ENCODE results near the gene CTSO. TPM values are rescaled to one million over a fixed set of nuclear protein-coding genes. Genes with fewer than 3 reads are reported as not detected.
A peak's percentile ranks its signal among the peaks of the same experiment; 100 is the strongest.

CTSO gene
- polyA plus RNA-seq, 1 donor = 40.3 TPM

GRCh38 chr4:155891058-155891457, 62.6 kb downstream of the CTSO start:
- Histone ChIP-seq H3K4me1 (ENCODE audit: control insufficient read depth, insufficient read depth, low read length) (peaks cover 7% of the 10 kb centered on the region), H3K9me3 (ENCODE audit: control insufficient read depth, low read depth, low read length) (no peaks in the 10 kb centered on the region), H3K27ac (ENCODE audit: low read length) (no peak overlapping the region), H3K4me3 (ENCODE audit: low read length) (no peak overlapping the region), H3K27me3 (ENCODE audit: control insufficient read depth, insufficient read depth, low read length) (no peaks in the 10 kb centered on the region), H3K36me3 (ENCODE audit: control insufficient read depth, insufficient read depth, low read length) (no peaks in the 10 kb centered on the region)
- no CpG with 5 or more reads among the region's 3 CpGs for WGBS (ENCODE audit: insufficient coverage, low lambda C conversion rate)
- peak in 1 of 2 donors; percentile 37 for DNase-seq

- WGBS (ENCODE audit: insufficient coverage, low lambda C conversion rate) = no CpG with 5 or more reads among the region's 2 CpGs
- no peak for DNase-seq
- Histone ChIP-seq H3K4me1 (ENCODE audit: control insufficient read depth, insufficient read depth, low read length) (peaks cover 7% of the 10 kb centered on the region), H3K4me3 (ENCODE audit: low read length) (no peak overlapping the region), H3K36me3 (ENCODE audit: control insufficient read depth, insufficient read depth, low read length) (no peaks in the 10 kb centered on the region), H3K9me3 (ENCODE audit: control insufficient read depth, low read depth, low read length) (no peaks in the 10 kb centered on the region), H3K27ac (ENCODE audit: low read length) (peak overlapping the region; percentile 46), H3K27me3 (ENCODE audit: control insufficient read depth, insufficient read depth, low read length) (no peaks in the 10 kb centered on the region)
Measured at GRCh38 chr4:155889946-155890345, 63.7 kb downstream of the CTSO start.

- peak; percentile 74 to 85 for DNase-seq
- H3K27ac ChIP-seq (ENCODE audit: low read length) = peak overlapping the region; percentile 74
- H3K9me3 ChIP-seq (ENCODE audit: control insufficient read depth, low read depth, low read length) = no peaks in the 10 kb centered on the region
- H3K4me3 ChIP-seq (ENCODE audit: low read length) = no peak overlapping the region
- WGBS (ENCODE audit: insufficient coverage, low lambda C conversion rate) = 80% methylated on average over 1 of the region's 5 CpGs
- peaks cover 7% of the 10 kb centered on the region for H3K4me1 ChIP-seq (ENCODE audit: control insufficient read depth, insufficient read depth, low read length)
- H3K27me3 ChIP-seq (ENCODE audit: control insufficient read depth, insufficient read depth, low read length) = no peaks in the 10 kb centered on the region
- no peaks in the 10 kb centered on the region for H3K36me3 ChIP-seq (ENCODE audit: control insufficient read depth, insufficient read depth, low read length)
Measured at GRCh38 chr4:155889031-155889793, 64.5 kb downstream of the CTSO start.

- Histone ChIP-seq H3K4me1 (ENCODE audit: control insufficient read depth, insufficient read depth, low read length) (peaks cover 7% of the 10 kb centered on the region), H3K36me3 (ENCODE audit: control insufficient read depth, insufficient read depth, low read length) (no peaks in the 10 kb centered on the region), H3K9me3 (ENCODE audit: control insufficient read depth, low read depth, low read length) (no peaks in the 10 kb centered on the region), H3K27ac (ENCODE audit: low read length) (no peak overlapping the region), H3K4me3 (ENCODE audit: low read length) (no peak overlapping the region), H3K27me3 (ENCODE audit: control insufficient read depth, insufficient read depth, low read length) (no peaks in the 10 kb centered on the region)
- 90% methylated on average over 1 of the region's 6 CpGs for WGBS (ENCODE audit: insufficient coverage, low lambda C conversion rate)
- DNase-seq = peak in 1 of 2 donors; percentile 26
Measured at GRCh38 chr4:155887847-155888570, 65.7 kb downstream of the CTSO start.

GRCh38 chr4:155887045-155887444, 66.6 kb downstream of the CTSO start:
- H3K9me3 ChIP-seq (ENCODE audit: control insufficient read depth, low read depth, low read length) = no peaks in the 10 kb centered on the region
- H3K27ac ChIP-seq (ENCODE audit: low read length) = no peak overlapping the region
- no peaks in the 10 kb centered on the region for H3K27me3 ChIP-seq (ENCODE audit: control insufficient read depth, insufficient read depth, low read length)
- H3K36me3 ChIP-seq (ENCODE audit: control insufficient read depth, insufficient read depth, low read length) = no peaks in the 10 kb centered on the region
- no peak for DNase-seq
- H3K4me3 ChIP-seq (ENCODE audit: low read length) = no peak overlapping the region
- H3K4me1 ChIP-seq (ENCODE audit: control insufficient read depth, insufficient read depth, low read length) = peaks cover 7% of the 10 kb centered on the region
- 57% methylated on average over 1 of the region's 1 CpG for WGBS (ENCODE audit: insufficient coverage, low lambda C conversion rate)

GRCh38 chr4:155885666-155886065, 68.0 kb downstream of the CTSO start:
- no peak overlapping the region for H3K4me3 ChIP-seq (ENCODE audit: low read length)
- H3K27ac ChIP-seq (ENCODE audit: low read length) = no peak overlapping the region
- H3K4me1 ChIP-seq (ENCODE audit: control insufficient read depth, insufficient read depth, low read length) = peaks cover 7% of the 10 kb centered on the region
- 90% methylated on average over 1 of the region's 6 CpGs for WGBS (ENCODE audit: insufficient coverage, low lambda C conversion rate)
- no peaks in the 10 kb centered on the region for H3K9me3 ChIP-seq (ENCODE audit: control insufficient read depth, low read depth, low read length)
- no peaks in the 10 kb centered on the region for H3K27me3 ChIP-seq (ENCODE audit: control insufficient read depth, insufficient read depth, low read length)
- no peaks in the 10 kb centered on the region for H3K36me3 ChIP-seq (ENCODE audit: control insufficient read depth, insufficient read depth, low read length)
- DNase-seq = no peak

GRCh38 chr4:155883895-155884294, 69.8 kb downstream of the CTSO start:
- DNase-seq = no peak
- WGBS (ENCODE audit: insufficient coverage, low lambda C conversion rate) = 90% methylated on average over 1 of the region's 3 CpGs
- no peak overlapping the region for H3K27ac ChIP-seq (ENCODE audit: low read length)
- no peaks in the 10 kb centered on the region for H3K27me3 ChIP-seq (ENCODE audit: control insufficient read depth, insufficient read depth, low read length)
- peaks cover 4% of the 10 kb centered on the region for H3K4me1 ChIP-seq (ENCODE audit: control insufficient read depth, insufficient read depth, low read length)
- no peak overlapping the region for H3K4me3 ChIP-seq (ENCODE audit: low read length)
- H3K9me3 ChIP-seq (ENCODE audit: control insufficient read depth, low read depth, low read length) = no peaks in the 10 kb centered on the region
- H3K36me3 ChIP-seq (ENCODE audit: control insufficient read depth, insufficient read depth, low read length) = no peaks in the 10 kb centered on the region

- Histone ChIP-seq H3K27ac (ENCODE audit: low read length) (no peak overlapping the region), H3K27me3 (ENCODE audit: control insufficient read depth, insufficient read depth, low read length) (no peaks in the 10 kb centered on the region), H3K4me1 (ENCODE audit: control insufficient read depth, insufficient read depth, low read length) (peaks cover 3% of the 10 kb centered on the region), H3K4me3 (ENCODE audit: low read length) (no peak overlapping the region), H3K36me3 (ENCODE audit: control insufficient read depth, insufficient read depth, low read length) (no peaks in the 10 kb centered on the region), H3K9me3 (ENCODE audit: control insufficient read depth, low read depth, low read length) (peaks cover 6% of the 10 kb centered on the region)
- DNase-seq = no peak
- 71% methylated on average over 1 of the region's 1 CpG for WGBS (ENCODE audit: insufficient coverage, low lambda C conversion rate)
Measured at GRCh38 chr4:155881555-155881954, 72.1 kb downstream of the CTSO start.

GRCh38 chr4:155879767-155880166, 73.9 kb downstream of the CTSO start:
- Histone ChIP-seq H3K27me3 (ENCODE audit: control insufficient read depth, insufficient read depth, low read length) (no peaks in the 10 kb centered on the region), H3K36me3 (ENCODE audit: control insufficient read depth, insufficient read depth, low read length) (no peaks in the 10 kb centered on the region), H3K9me3 (ENCODE audit: control insufficient read depth, low read depth, low read length) (peaks cover 8% of the 10 kb centered on the region), H3K4me3 (ENCODE audit: low read length) (no peak overlapping the region), H3K27ac (ENCODE audit: low read length) (no peak overlapping the region), H3K4me1 (ENCODE audit: control insufficient read depth, insufficient read depth, low read length) (peaks cover 3% of the 10 kb centered on the region)
- no peak for DNase-seq

- DNase-seq = peak in 1 of 2 donors; percentile 38
- H3K27ac ChIP-seq (ENCODE audit: low read length) = no peak overlapping the region
- no peaks in the 10 kb centered on the region for H3K27me3 ChIP-seq (ENCODE audit: control insufficient read depth, insufficient read depth, low read length)
- H3K9me3 ChIP-seq (ENCODE audit: control insufficient read depth, low read depth, low read length) = peaks cover 8% of the 10 kb centered on the region
- no peaks in the 10 kb centered on the region for H3K36me3 ChIP-seq (ENCODE audit: control insufficient read depth, insufficient read depth, low read length)
- peaks cover 3% of the 10 kb centered on the region for H3K4me1 ChIP-seq (ENCODE audit: control insufficient read depth, insufficient read depth, low read length)
- no peak overlapping the region for H3K4me3 ChIP-seq (ENCODE audit: low read length)
- no CpG with 5 or more reads among the region's 2 CpGs for WGBS (ENCODE audit: insufficient coverage, low lambda C conversion rate)
Measured at GRCh38 chr4:155878611-155879010, 75.1 kb downstream of the CTSO start.

Measured in large intestine (tissue), 3 donors.